Neuronal stem cell (in vitro differentiated cells): ENCODE results near the gene SFXN2.
A peak's percentile ranks its signal among the peaks of the same experiment; 100 is the strongest.

Source experiments
- DNase-seq: peaks from one replicate; pipeline ENCODE4 v3.0.0-alpha.2; 2013; ENCODE audit warnings: low spot score
- H2AFZ ChIP-seq: one replicate; pipeline ENCODE4 v1.6.1; 2013; ENCODE audit warnings: mild to moderate bottlenecking, low read length, inconsistent platforms
- H2AK5ac ChIP-seq: 2 replicates; pipeline ENCODE4 v1.6.1; 2013; ENCODE audit warnings: low read depth, mild to moderate bottlenecking, inconsistent platforms, low read length, moderate library complexity, mixed read lengths
- H2BK120ac ChIP-seq: 2 replicates; pipeline ENCODE4 v1.6.1; 2013; ENCODE audit warnings: low read depth, mild to moderate bottlenecking, inconsistent platforms, low read length, moderate library complexity, mixed read lengths
- H2BK12ac ChIP-seq: one replicate; pipeline ENCODE4 v1.6.1; 2013; ENCODE audit warnings: low read length, inconsistent platforms
- H2BK15ac ChIP-seq: 2 replicates; pipeline ENCODE4 v1.6.1; 2013; ENCODE audit warnings: mild to moderate bottlenecking, low read length, inconsistent platforms, mixed read lengths
- H2BK5ac ChIP-seq: one replicate; pipeline ENCODE4 v1.6.1; 2013; ENCODE audit warnings: inconsistent platforms, mild to moderate bottlenecking, low read length, moderate library complexity
- H3K14ac ChIP-seq: one replicate; pipeline ENCODE4 v1.6.1; 2013; ENCODE audit warnings: low read length, inconsistent platforms
- H3K18ac ChIP-seq: 2 replicates; pipeline ENCODE4 v1.6.1; 2013; ENCODE audit warnings: low read length, inconsistent platforms
- H3K23ac ChIP-seq: 2 replicates; pipeline ENCODE4 v1.6.1; 2013; ENCODE audit warnings: low read depth, mild to moderate bottlenecking, mixed read lengths, low read length, inconsistent platforms; ENCODE audit not compliant: poor library complexity
- H3K27ac ChIP-seq: replicated peaks from 3 replicates; pipeline ENCODE4 v1.5.1; 2013; ENCODE audit warnings: low read length, inconsistent platforms
- H3K27me3 ChIP-seq, 3 experiments: 2 replicates each; pipeline ENCODE4 v1.6.1; 2013; ENCODE audit warnings: low read length in 3 of 3, mild to moderate bottlenecking in 2 of 3, inconsistent platforms in 1 of 3, low read depth in 1 of 3, mixed read lengths in 1 of 3, moderate library complexity in 1 of 3; ENCODE audit not compliant: control insufficient read depth in 3 of 3, insufficient read depth in 3 of 3
- H3K36me3 ChIP-seq, 2 donors: replicated peaks in 1 of 2; 2 replicates each; pipeline ENCODE4 v1.6.1; 2013; ENCODE audit warnings: low read length in 2 of 2; ENCODE audit not compliant: control insufficient read depth in 2 of 2, insufficient read depth in 2 of 2
- H3K4ac ChIP-seq: 2 replicates; pipeline ENCODE4 v1.6.1; 2013; ENCODE audit warnings: inconsistent platforms, mild to moderate bottlenecking, low read length, moderate library complexity
- H3K4me1 ChIP-seq, 2 donors: 1 replicate in 1 of 2; 2 replicates in 1 of 2; pipeline ENCODE4 v1.6.1; 2013; ENCODE audit warnings: low read length in 2 of 2, low read depth in 1 of 2; ENCODE audit not compliant: control insufficient read depth in 2 of 2, insufficient read depth in 1 of 2
- H3K4me2 ChIP-seq: one replicate; pipeline ENCODE4 v1.6.1; 2013; ENCODE audit warnings: mild to moderate bottlenecking, low read length, inconsistent platforms; ENCODE audit not compliant: insufficient read depth, poor library complexity, severe bottlenecking
- H3K4me3 ChIP-seq, 2 donors: 2 replicates each; pipeline ENCODE4 v1.5.1; 2013; ENCODE audit warnings: low read length in 2 of 2, mild to moderate bottlenecking in 2 of 2, inconsistent platforms in 1 of 2, moderate library complexity in 1 of 2
- H3K79me1 ChIP-seq: one replicate; pipeline ENCODE4 v1.6.1; 2013; ENCODE audit warnings: low read depth, mild to moderate bottlenecking, inconsistent platforms, low read length, moderate library complexity
- H3K9ac ChIP-seq: one replicate; pipeline ENCODE4 v1.6.1; 2013; ENCODE audit warnings: mild to moderate bottlenecking, low read depth, low read length, inconsistent platforms; ENCODE audit not compliant: poor library complexity
- H3K9me3 ChIP-seq, 2 donors: replicated peaks in 1 of 2; 2 replicates each; pipeline versions ENCODE3 to v1.6.1; 2013; ENCODE audit warnings: low read length in 2 of 2, mild to moderate bottlenecking in 2 of 2, inconsistent platforms in 1 of 2, low read depth in 1 of 2, mixed read lengths in 1 of 2, moderate library complexity in 1 of 2; ENCODE audit not compliant: control insufficient read depth in 2 of 2, insufficient read depth in 1 of 2
- H4K8ac ChIP-seq: one replicate; pipeline ENCODE4 v1.6.1; 2013; ENCODE audit warnings: low read depth, mild to moderate bottlenecking, inconsistent platforms, low read length, moderate library complexity
- H4K91ac ChIP-seq: one replicate; pipeline ENCODE4 v1.6.1; 2013; ENCODE audit warnings: low read length, low read depth, mild to moderate bottlenecking, inconsistent platforms; ENCODE audit not compliant: poor library complexity
- WGBS, 2 donors: extraction: QIAGEN DNeasy Blood & Tissue Kit; methylation state at CpG; one replicate each; pipeline ENCODE4 v1.1.7; 2013; ENCODE audit warnings: missing lambda C conversion rate in 2 of 2, mixed read lengths in 1 of 2; ENCODE audit not compliant: insufficient read length in 2 of 2, insufficient replicate concordance in 1 of 2; ENCODE audit errors: extremely low coverage in 2 of 2; 5-methylcytosine and 5-hydroxymethylcytosine counted together

Gene SFXN2

GRCh38 chr10:102718220-102718619 is 3.8 kb downstream of the SFXN2 start:
- peaks cover 14 to 20% of the 10 kb centered on the region in 2 donors for H3K4me1 ChIP-seq
- no peak overlapping the region for H2BK5ac ChIP-seq
- H2BK15ac ChIP-seq, result no peak overlapping the region
- H2AK5ac ChIP-seq, result no peak overlapping the region
- no peak overlapping the region for H2AFZ ChIP-seq
- no peaks in the 10 kb centered on the region for H3K27me3 ChIP-seq
- H3K36me3 ChIP-seq, result peaks cover 0 to 40% of the 10 kb centered on the region in 2 donors
- H4K8ac ChIP-seq, result no peak overlapping the region
- peak overlapping the region in 1 of 2 donors; percentile 42 for H3K4me3 ChIP-seq
- no peak overlapping the region for H3K27ac ChIP-seq
- H4K91ac ChIP-seq, result no peak overlapping the region
- no peak overlapping the region for H2BK120ac ChIP-seq
- no CpG with 5 or more reads among the region's 3 CpGs for WGBS, 2 donors
- H3K4ac ChIP-seq, result no peak overlapping the region
- H3K9me3 ChIP-seq, result no peaks in the 10 kb centered on the region
- peaks cover 5% of the 10 kb centered on the region for H3K79me1 ChIP-seq
- no peak overlapping the region for H3K18ac ChIP-seq
- no peak overlapping the region for H2BK12ac ChIP-seq
- H3K14ac ChIP-seq, result no peak overlapping the region
- no peak overlapping the region for H3K23ac ChIP-seq
- H3K4me2 ChIP-seq, result no peak overlapping the region
- no peak for DNase-seq
- H3K9ac ChIP-seq, result no peak overlapping the region

GRCh38 chr10:102720337-102720736 is 5.9 kb downstream of the SFXN2 start:
- no peak overlapping the region for H4K8ac ChIP-seq
- WGBS, 2 donors, result no CpG with 5 or more reads among the region's 3 CpGs
- no peak overlapping the region for H2BK5ac ChIP-seq
- no peak overlapping the region for H3K23ac ChIP-seq
- H3K4me3 ChIP-seq, result no peak overlapping the region
- no peak overlapping the region for H2AFZ ChIP-seq
- H3K4me2 ChIP-seq, result no peak overlapping the region
- H4K91ac ChIP-seq, result no peak overlapping the region
- no peak overlapping the region for H2BK120ac ChIP-seq
- no peak overlapping the region for H2BK12ac ChIP-seq
- no peaks in the 10 kb centered on the region for H3K79me1 ChIP-seq
- no peak overlapping the region for H2BK15ac ChIP-seq
- H3K27ac ChIP-seq, result no peak overlapping the region
- DNase-seq, result no peak
- H3K4ac ChIP-seq, result no peak overlapping the region
- no peaks in the 10 kb centered on the region for H3K27me3 ChIP-seq
- H2AK5ac ChIP-seq, result no peak overlapping the region
- H3K14ac ChIP-seq, result no peak overlapping the region
- H3K4me1 ChIP-seq, result peaks cover 12 to 14% of the 10 kb centered on the region in 2 donors
- peaks cover 2 to 60% of the 10 kb centered on the region in 2 donors for H3K36me3 ChIP-seq
- H3K9ac ChIP-seq, result no peak overlapping the region
- H3K18ac ChIP-seq, result no peak overlapping the region
- H3K9me3 ChIP-seq, result peaks cover 0 to 5% of the 10 kb centered on the region in 2 donors

GRCh38 chr10:102720775-102721301 is 6.4 kb downstream of the SFXN2 start:
- peaks cover 11 to 14% of the 10 kb centered on the region in 2 donors for H3K4me1 ChIP-seq
- no peak overlapping the region for H2AFZ ChIP-seq
- no peak overlapping the region for H2BK12ac ChIP-seq
- no peak overlapping the region for H3K4ac ChIP-seq
- no peaks in the 10 kb centered on the region for H3K79me1 ChIP-seq
- H2BK5ac ChIP-seq, result no peak overlapping the region
- H2BK15ac ChIP-seq, result no peak overlapping the region
- no peak overlapping the region for H4K91ac ChIP-seq
- H3K23ac ChIP-seq, result no peak overlapping the region
- H3K36me3 ChIP-seq, result peaks cover 2 to 63% of the 10 kb centered on the region in 2 donors
- H3K14ac ChIP-seq, result no peak overlapping the region
- no peaks in the 10 kb centered on the region for H3K27me3 ChIP-seq
- no peak overlapping the region for H3K18ac ChIP-seq
- WGBS, 2 donors, result no CpG with 5 or more reads among the region's 6 CpGs
- no peak overlapping the region for H2BK120ac ChIP-seq
- DNase-seq, result no peak
- no peak overlapping the region for H3K4me2 ChIP-seq
- no peak overlapping the region for H2AK5ac ChIP-seq
- H3K9ac ChIP-seq, result no peak overlapping the region
- H3K9me3 ChIP-seq, result peaks cover 0 to 5% of the 10 kb centered on the region in 2 donors
- H3K4me3 ChIP-seq, result no peak overlapping the region
- no peak overlapping the region for H4K8ac ChIP-seq
- no peak overlapping the region for H3K27ac ChIP-seq

- WGBS, 2 donors, result no CpG with 5 or more reads among the region's 4 CpGs
- H3K14ac ChIP-seq, result no peak overlapping the region
- peaks cover 10 to 14% of the 10 kb centered on the region in 2 donors for H3K4me1 ChIP-seq
- H4K91ac ChIP-seq, result no peak overlapping the region
- H3K18ac ChIP-seq, result no peak overlapping the region
- no peak overlapping the region for H2BK120ac ChIP-seq
- peaks cover 9 to 69% of the 10 kb centered on the region in 2 donors for H3K36me3 ChIP-seq
- H3K9me3 ChIP-seq, result peaks cover 0 to 5% of the 10 kb centered on the region in 2 donors
- no peak overlapping the region for H3K4ac ChIP-seq
- H3K9ac ChIP-seq, result no peak overlapping the region
- no peak overlapping the region for H2AFZ ChIP-seq
- H3K23ac ChIP-seq, result no peak overlapping the region
- H3K79me1 ChIP-seq, result peaks cover 2% of the 10 kb centered on the region
- H2BK5ac ChIP-seq, result no peak overlapping the region
- H3K27me3 ChIP-seq, result no peaks in the 10 kb centered on the region
- no peak overlapping the region for H2BK12ac ChIP-seq
- H3K27ac ChIP-seq, result no peak overlapping the region
- H3K4me3 ChIP-seq, result no peak overlapping the region
- H3K4me2 ChIP-seq, result no peak overlapping the region
- H2AK5ac ChIP-seq, result no peak overlapping the region
- no peak for DNase-seq
- no peak overlapping the region for H4K8ac ChIP-seq
- no peak overlapping the region for H2BK15ac ChIP-seq
These were observed 7.5 kb downstream of the SFXN2 start for GRCh38 chr10:102721954-102722353.
